HepG2 (cell line): Measurements from ENCODE around the gene ARHGAP35. TPM values are rescaled to one million over a fixed set of nuclear protein-coding genes. Genes with fewer than 3 reads are reported as not detected.
A peak's percentile ranks its signal among the peaks of the same experiment; 100 is the strongest.

Experiments used
- HOMEZ ChIP-seq: IDR thresholded peaks from 2 replicates; pipeline ENCODE4 v1.6.1; 2016; ENCODE audit warnings: low read depth
- MBD4 ChIP-seq: IDR thresholded peaks from 2 replicates; pipeline ENCODE4 v1.6.1; 2012; ENCODE audit warnings: low read length, inconsistent platforms, borderline replicate concordance
- NBN ChIP-seq: fragments of 450-650 bp; conservative IDR thresholded peaks from 2 replicates; pipeline ENCODE4 v1.6.1; 2017
- NFAT5 ChIP-seq: sonication (generic); formaldehyde crosslinking; IDR thresholded peaks from 2 replicates; pipeline ENCODE4 v1.4.0; 2020; ENCODE audit warnings: missing genetic modification reagents
- NFE2L2 ChIP-seq: fragments of 150-350 bp; IDR thresholded peaks from 2 replicates; pipeline ENCODE4 v1.6.1; 2014; ENCODE audit warnings: low read length
- PITX1 ChIP-seq: sonication (generic); formaldehyde crosslinking; IDR thresholded peaks from 2 replicates; pipeline ENCODE4 v1.5.1; 2020; ENCODE audit warnings: mild to moderate bottlenecking, missing genetic modification reagents
- PLRG1 ChIP-seq: fragments of 450-650 bp; conservative IDR thresholded peaks from 2 replicates; pipeline ENCODE4 v1.6.1; 2016
- POGK ChIP-seq: sonication (generic); formaldehyde crosslinking; conservative IDR thresholded peaks from 2 replicates; pipeline ENCODE4 v1.8.0; 2022; ENCODE audit warnings: mild to moderate bottlenecking, moderate library complexity, missing genetic modification reagents
- PREB ChIP-seq: sonication (generic); formaldehyde crosslinking; IDR thresholded peaks from 2 replicates; pipeline ENCODE4 v1.4.0; 2020; ENCODE audit warnings: missing genetic modification reagents
- RBFOX2 ChIP-seq: fragments of 200-400 bp; formaldehyde crosslinking; IDR thresholded peaks from 2 replicates; pipeline ENCODE4 v1.6.1; 2017; ENCODE audit warnings: low read depth, mild to moderate bottlenecking, low read length
- TEF ChIP-seq: sonication (generic); formaldehyde crosslinking; IDR thresholded peaks from 2 replicates; pipeline ENCODE4 v1.5.0; 2020; ENCODE audit warnings: missing genetic modification reagents
- TFAP4 ChIP-seq: sonication (generic); IDR thresholded peaks from 2 replicates; pipeline ENCODE4 v1.6.1; 2016; ENCODE audit warnings: low read depth, borderline replicate concordance
- ZFP36 ChIP-seq: fragments of 150-350 bp; IDR thresholded peaks from 2 replicates; pipeline ENCODE4 v1.6.1; 2018; ENCODE audit warnings: borderline replicate concordance, low read length, low read depth; ENCODE audit not compliant: partially characterized antibody
- ZNF160 ChIP-seq: sonication (generic); formaldehyde crosslinking; IDR thresholded peaks from 2 replicates; pipeline ENCODE4 v1.8.0; 2022; ENCODE audit warnings: mild to moderate bottlenecking, inconsistent platforms, missing genetic modification reagents
- ZNF761 ChIP-seq: sonication (generic); formaldehyde crosslinking; conservative IDR thresholded peaks from 2 replicates; pipeline ENCODE4 v1.4.0; 2020; ENCODE audit warnings: mild to moderate bottlenecking, missing genetic modification reagents
- ZNF878 ChIP-seq: sonication (generic); formaldehyde crosslinking; IDR thresholded peaks from 2 replicates; pipeline ENCODE4 v1.8.1; 2023; ENCODE audit warnings: mild to moderate bottlenecking, missing genetic modification reagents, moderate library complexity
- ZSCAN12 ChIP-seq: sonication (generic); formaldehyde crosslinking; IDR thresholded peaks from 2 replicates; pipeline ENCODE4 v1.9.0; 2021; ENCODE audit warnings: mild to moderate bottlenecking, missing genetic modification reagents
- polyA plus RNA-seq, 8 experiments: library from polyadenylated mRNA; depleted of rRNA in 3 of 8; stranded (reverse) in 7 of 8; unstranded in 1 of 8; fragments of >200 nt; fragmentation: Illumina TruSeq in 4 of 8; extraction: Trizol in 4 of 8; gene quantifications; 2 replicates each; pipeline versions ENCODE4 v1.2.1 to v1.2.3, GENCODE V29; 2011 to 2016; ENCODE audit warnings: low read depth in 4 of 8, missing spikeins in 1 of 8, mixed read lengths in 1 of 8; ENCODE audit not compliant: insufficient read depth in 1 of 8
- total RNA-seq, 5 experiments: library from RNA; depleted of rRNA; stranded (reverse); fragments of >200 nt; fragmentation: Illumina TruSeq; extraction: Trizol; gene quantifications; 2 replicates each; pipeline ENCODE4 v1.2.3, GENCODE V29; 2016; ENCODE audit warnings: low read depth in 1 of 5

ARHGAP35 gene
- total and polyA plus RNA-seq, 2 of the 13 experiments (the other 11 are each of a cell fraction or from before 2014, with no cell fraction given): 30.1 to 30.2 TPM

GRCh38 chr19:46856062-46857022 is 4.5 kb upstream of the ARHGAP35 start (continued):
- no peak for TF ChIP-seq PREB (CRISPR knock-in tag)
- TF ChIP-seq TEF (CRISPR knock-in tag): no peak; the same call in 1 of the 2 replicates
- TF ChIP-seq ZNF160 (CRISPR knock-in tag): no peak
- TF ChIP-seq ZFP36: no peak
- no peak; the same call in 1 of the 2 replicates for TF ChIP-seq ZNF761
- no peak for TF ChIP-seq PLRG1
- TF ChIP-seq NBN: no peak
- no peak for TF ChIP-seq ZSCAN12
- peak; percentile 59; the same call in 1 of the 2 replicates for TF ChIP-seq TFAP4
- TF ChIP-seq PITX1: no peak
- 0 out of 2 replicates have a peak, but pooled peaks have one; percentile 15 for TF ChIP-seq ZNF878 (CRISPR knock-in tag)
- TF ChIP-seq RBFOX2: no peak
- TF ChIP-seq HOMEZ (CRISPR knock-in tag): no peak; the same call in 1 of the 2 replicates
- TF ChIP-seq POGK: peak; percentile 99
- no peak for TF ChIP-seq MBD4
- no peak for TF ChIP-seq NFE2L2
- no peak for TF ChIP-seq NFAT5 (CRISPR knock-in tag)
